BE2C (cell line): ENCODE results near the gene TMEM41B. TPM values are rescaled to one million over a fixed set of nuclear protein-coding genes. Genes with fewer than 3 reads are reported as not detected.
"Not testable (repeated sequence)": the region's sequence is repeated elsewhere in the genome, so short reads cannot be mapped to it uniquely, and the experiment has no call there.

Source experiments
- DNase-seq: peaks from one replicate; pipeline ENCODE4 v3.0.0-alpha.2; 2020
- H3K27me3 ChIP-seq: fragments of 250-450 bp; sonication (Bioruptor Pico); 2 replicates; pipeline ENCODE4 v1.5.1; 2020; ENCODE audit warnings: mild to moderate bottlenecking
- H3K36me3 ChIP-seq: fragments of 250-450 bp; sonication (Bioruptor Pico); 2 replicates; pipeline ENCODE4 v1.5.1; 2020; ENCODE audit warnings: mild to moderate bottlenecking
- H3K4me1 ChIP-seq: fragments of 250-450 bp; sonication (Bioruptor Pico); 2 replicates; pipeline ENCODE4 v1.5.1; 2020
- H3K4me3 ChIP-seq: 2 replicates; pipeline ENCODE4 v1.5.1; 2011; ENCODE audit warnings: low read depth, low read length
- H3K9me3 ChIP-seq: fragments of 250-450 bp; sonication (Bioruptor Pico); 2 replicates; pipeline ENCODE4 v1.5.1; 2020
- polyA plus RNA-seq: library from polyadenylated mRNA; unstranded; fragments of >200 nt; gene quantifications from one replicate; pipeline ENCODE4 v1.2.1, GENCODE V29; 2012; ENCODE audit warnings: low read depth, missing spikeins; ENCODE audit not compliant: insufficient read length, insufficient read depth
- TF ChIP-seq, protein P1 (sequence below): IDR thresholded peaks from 2 replicates; pipeline ENCODE4 v1.5.1; 2012; ENCODE audit warnings: mild to moderate bottlenecking, low read depth, low read length

The TMEM41B gene, protein sequence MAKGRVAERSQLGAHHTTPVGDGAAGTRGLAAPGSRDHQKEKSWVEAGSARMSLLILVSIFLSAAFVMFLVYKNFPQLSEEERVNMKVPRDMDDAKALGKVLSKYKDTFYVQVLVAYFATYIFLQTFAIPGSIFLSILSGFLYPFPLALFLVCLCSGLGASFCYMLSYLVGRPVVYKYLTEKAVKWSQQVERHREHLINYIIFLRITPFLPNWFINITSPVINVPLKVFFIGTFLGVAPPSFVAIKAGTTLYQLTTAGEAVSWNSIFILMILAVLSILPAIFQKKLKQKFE
- polyA plus RNA-seq = 10.9 TPM

DNA sequence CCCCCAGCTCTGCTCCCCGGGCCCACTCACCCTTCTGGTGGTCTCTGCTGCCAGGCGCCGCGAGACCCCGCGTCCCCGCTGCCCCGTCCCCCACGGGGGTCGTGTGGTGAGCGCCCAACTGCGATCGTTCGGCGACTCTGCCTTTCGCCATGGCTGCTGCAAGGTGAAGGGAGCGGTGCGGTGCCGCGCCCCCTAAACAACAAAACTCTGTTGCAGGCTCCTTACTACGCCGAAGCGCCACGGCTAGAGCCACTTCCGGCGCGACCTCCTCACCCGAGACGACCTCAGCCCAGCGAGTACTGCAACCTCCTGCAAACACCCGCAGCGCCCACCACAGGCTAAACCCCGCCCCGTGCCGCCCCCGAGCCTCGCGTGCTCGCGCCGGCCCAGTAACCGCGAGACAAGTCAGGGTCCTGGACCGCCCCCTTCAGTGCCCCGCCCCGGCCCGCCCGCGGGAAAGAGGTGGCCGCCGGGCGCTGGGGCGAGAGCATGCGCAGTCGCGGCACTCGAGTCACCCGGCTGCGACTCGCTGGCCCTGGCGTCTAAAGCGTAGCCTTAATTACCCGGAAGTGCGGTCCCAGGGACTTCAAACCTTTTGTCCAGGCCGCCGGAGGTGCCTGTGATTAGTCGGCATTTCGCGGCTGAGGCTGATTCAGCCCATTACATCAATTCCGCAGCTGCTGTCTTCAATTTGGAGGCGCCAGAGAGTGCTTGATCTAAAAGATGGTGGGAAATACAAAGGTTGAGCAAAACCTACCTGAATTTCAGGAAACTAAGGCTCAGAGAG, at the start of gene TMEM41B:
Gene TMEM41B (minus strand): TSS at position 303 of the 787 bp plus-strand sequence. CDS start 152 bp downstream, at position 151.
- TF ChIP-seq, protein P1, sequence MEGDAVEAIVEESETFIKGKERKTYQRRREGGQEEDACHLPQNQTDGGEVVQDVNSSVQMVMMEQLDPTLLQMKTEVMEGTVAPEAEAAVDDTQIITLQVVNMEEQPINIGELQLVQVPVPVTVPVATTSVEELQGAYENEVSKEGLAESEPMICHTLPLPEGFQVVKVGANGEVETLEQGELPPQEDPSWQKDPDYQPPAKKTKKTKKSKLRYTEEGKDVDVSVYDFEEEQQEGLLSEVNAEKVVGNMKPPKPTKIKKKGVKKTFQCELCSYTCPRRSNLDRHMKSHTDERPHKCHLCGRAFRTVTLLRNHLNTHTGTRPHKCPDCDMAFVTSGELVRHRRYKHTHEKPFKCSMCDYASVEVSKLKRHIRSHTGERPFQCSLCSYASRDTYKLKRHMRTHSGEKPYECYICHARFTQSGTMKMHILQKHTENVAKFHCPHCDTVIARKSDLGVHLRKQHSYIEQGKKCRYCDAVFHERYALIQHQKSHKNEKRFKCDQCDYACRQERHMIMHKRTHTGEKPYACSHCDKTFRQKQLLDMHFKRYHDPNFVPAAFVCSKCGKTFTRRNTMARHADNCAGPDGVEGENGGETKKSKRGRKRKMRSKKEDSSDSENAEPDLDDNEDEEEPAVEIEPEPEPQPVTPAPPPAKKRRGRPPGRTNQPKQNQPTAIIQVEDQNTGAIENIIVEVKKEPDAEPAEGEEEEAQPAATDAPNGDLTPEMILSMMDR = no peak
- 0 out of 2 replicates have a peak, but pooled peaks cover 2% of the 10 kb centered on the region for H3K4me1 ChIP-seq
- H3K27me3 ChIP-seq = no peaks in the 10 kb centered on the region
- H3K9me3 ChIP-seq = no peaks in the 10 kb centered on the region
- H3K4me3 ChIP-seq = peak within 1 kb of the TSS; percentile 71
- H3K36me3 ChIP-seq = no peaks in the 10 kb centered on the region
- DNase-seq = peak; percentile 97

DNA sequence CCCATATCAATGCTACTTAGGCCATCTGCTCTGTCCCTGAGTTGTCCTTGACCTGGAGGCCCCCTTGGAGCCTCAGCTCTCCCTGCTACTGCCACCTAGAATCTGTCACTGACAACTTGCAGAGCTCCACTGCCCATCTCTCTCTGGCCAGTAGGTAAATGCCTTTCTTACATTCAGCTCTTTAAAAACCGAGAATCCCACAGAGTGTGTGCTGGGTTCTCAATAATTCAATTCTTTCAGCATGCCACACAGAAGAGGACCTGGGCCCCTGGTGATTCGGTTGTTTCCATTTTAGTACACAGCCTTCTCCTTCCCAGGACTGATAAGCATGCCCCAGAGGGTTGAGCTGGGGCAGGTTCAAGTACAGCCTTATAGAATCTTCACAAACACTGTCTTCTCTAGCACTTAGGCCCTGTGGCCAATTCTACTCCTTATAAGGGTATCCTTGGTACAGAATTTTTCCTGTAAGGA, 48.0 kb upstream of the TMEM41B start:
- Histone ChIP-seq H3K4me3 (no peak overlapping the region), H3K9me3 (no peaks in the 10 kb centered on the region), H3K27me3 (no peaks in the 10 kb centered on the region), H3K36me3 (no peaks in the 10 kb centered on the region), H3K4me1 (peaks cover 6% of the 10 kb centered on the region; the same call in 1 of the 2 replicates)
- TF ChIP-seq, protein P1 = no peak
- no peak for DNase-seq

DNA sequence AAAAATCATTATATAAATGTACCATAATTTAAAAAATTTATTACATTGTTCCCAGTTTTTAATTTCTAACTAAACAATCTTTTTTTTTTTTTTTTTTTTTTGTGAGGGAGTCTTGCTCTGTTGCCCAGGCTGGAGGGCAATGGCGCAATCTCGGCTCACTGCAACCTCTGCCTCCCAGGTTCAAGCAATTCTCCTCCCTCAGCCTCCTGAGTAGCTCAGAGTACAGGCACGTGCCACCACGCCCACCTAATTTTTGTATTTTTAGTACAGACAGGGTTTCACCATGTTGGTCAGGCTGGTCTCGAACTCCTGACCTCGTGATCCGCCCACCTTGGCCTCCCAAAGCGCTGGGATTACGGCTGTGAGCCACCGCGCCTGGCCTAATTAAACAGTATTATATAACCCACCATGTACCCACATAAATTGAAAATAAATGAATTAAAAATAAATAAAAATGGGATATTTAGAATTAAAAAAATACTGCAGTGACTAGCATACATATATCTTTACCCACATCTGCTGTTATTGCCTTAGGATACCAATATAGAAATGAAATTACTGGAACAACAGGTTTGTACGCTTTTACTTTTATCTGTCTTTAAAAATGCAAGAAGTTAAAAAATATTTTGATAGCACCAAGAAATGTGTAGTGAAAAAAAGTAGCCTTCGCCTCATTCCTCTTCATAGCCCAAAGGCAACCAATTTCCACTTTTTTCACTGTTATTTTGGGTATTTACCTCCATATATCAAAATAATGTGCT, 46.6 kb upstream of the TMEM41B start:
- not testable (repeated sequence) for DNase-seq

DNA sequence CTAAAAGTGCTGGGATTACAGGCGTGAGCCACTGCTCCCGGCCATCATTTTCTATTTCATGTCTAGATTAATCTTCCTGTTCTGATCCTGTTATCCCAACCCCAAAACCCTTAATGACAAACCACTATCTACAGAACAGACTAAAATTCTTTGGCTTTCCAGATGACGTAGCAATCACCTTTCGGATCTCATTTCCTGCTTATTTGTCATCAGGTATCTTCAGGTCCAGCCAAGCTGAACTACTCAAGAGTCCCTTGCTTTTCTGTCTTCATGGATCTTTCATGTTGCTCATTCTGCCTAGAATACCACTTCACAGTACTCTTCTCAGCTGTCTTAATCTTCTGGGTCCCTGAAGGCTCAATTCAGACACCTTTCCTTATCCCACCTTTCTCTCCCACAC, 42.6 kb upstream of the TMEM41B start:
- Histone ChIP-seq H3K4me1 (no peaks in the 10 kb centered on the region), H3K27me3 (no peaks in the 10 kb centered on the region), H3K36me3 (no peaks in the 10 kb centered on the region), H3K9me3 (no peaks in the 10 kb centered on the region), H3K4me3 (no peak overlapping the region)
- TF ChIP-seq, protein P1 = no peak
- DNase-seq = no peak

More for the DNA sequence above, 46.6 kb upstream of the TMEM41B start:
- H3K9me3 ChIP-seq, H3K4me1 ChIP-seq, H3K4me3 ChIP-seq, H3K36me3 ChIP-seq, H3K27me3 ChIP-seq: not testable (repeated sequence)

DNA sequence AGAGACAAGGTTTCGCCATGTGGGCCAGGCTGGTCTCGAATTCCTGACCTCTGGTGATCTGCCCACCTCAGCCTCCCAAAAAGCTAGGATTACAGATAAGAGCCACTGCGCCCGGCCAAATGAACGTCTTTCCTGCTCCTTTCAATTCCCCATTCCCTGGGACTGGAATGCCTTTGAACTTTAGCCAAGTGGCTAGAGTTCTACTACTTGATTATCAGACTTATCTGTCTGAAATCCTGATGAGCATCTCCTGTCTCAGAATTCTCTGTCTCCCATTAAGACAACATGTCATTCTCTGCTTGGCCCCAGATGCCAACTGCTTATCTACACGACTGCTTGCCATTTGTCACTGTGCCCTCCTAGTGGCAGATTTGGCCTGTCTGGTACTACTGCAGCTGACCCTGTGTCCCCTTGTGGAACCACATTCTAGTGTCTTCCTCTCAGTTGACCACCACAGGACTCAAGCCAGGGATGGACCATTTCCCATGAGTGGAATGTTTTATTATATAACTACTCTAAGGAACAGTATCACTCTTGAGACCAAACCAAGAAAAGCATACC, 37.0 kb upstream of the TMEM41B start:
- H3K4me3 ChIP-seq = no peak overlapping the region

DNA sequence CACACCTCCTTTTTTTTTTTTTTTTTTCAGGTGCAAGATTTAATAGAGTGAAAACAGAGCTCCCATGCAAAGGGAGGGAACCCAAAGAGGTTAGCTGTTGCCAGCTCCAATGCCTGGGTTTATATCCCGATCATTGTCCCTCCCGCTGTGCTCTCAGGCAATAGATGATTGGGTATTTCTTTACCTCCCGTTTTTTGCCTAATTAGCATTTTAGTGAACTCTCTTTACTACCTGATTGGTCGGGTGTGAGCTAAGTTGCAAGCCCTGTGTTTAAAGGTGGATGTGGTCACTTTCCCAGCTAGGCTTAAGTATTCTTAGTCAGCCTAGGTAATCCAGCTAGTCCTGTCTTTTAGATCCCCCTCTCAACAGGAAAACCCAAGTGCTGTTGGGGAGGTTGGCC, 33.4 kb upstream of the TMEM41B start:
- not testable (repeated sequence) for H3K9me3 ChIP-seq, H3K36me3 ChIP-seq, H3K4me1 ChIP-seq, H3K4me3 ChIP-seq, DNase-seq, H3K27me3 ChIP-seq

More for the DNA sequence above, 37.0 kb upstream of the TMEM41B start:
- no peaks in the 10 kb centered on the region for H3K9me3 ChIP-seq
- H3K36me3 ChIP-seq = no peaks in the 10 kb centered on the region
- DNase-seq = no peak
- TF ChIP-seq, protein P1 = no peak
- no peaks in the 10 kb centered on the region for H3K27me3 ChIP-seq
- no peaks in the 10 kb centered on the region for H3K4me1 ChIP-seq
